ENCODE results near the gene ARAP2.

Gene ARAP2

DNA sequence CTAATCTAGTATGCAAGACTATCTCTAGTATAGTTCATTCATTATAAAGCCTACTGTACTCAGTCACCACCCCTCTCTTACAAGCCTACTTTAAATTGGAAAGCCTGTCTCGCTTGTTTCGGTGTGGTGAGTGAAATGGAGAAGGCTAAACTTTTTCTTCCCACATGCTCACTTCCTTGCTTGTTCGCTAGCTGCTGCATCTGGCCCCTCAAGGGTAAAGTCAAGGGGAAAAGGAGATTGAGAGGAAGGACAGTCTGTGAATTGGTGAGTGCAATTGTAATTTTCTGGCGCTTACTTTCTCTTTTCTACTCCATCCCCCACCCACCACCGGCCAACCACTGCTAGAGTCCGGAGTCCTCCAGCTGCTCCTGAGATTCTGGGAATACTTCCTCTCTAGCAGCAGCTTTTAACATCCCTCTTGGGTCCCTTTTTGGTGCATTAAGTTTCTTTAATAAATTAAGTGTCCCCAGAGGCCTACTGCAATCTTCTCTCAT is 12.1 kb upstream of the ARAP2 start:
- no peak for DNase-seq
- H3K27ac ChIP-seq (ENCODE audit: insufficient read depth, low read length, poor library complexity, severe bottlenecking) = peak overlapping the region; percentile 36
- H3K4me3 ChIP-seq (ENCODE audit: insufficient read depth, low read depth, low read length, poor library complexity, severe bottlenecking) = no peak overlapping the region

GRCh38 chr4:36255577-36255976 is 11.3 kb upstream of the ARAP2 start:
- no peaks in the 10 kb centered on the region for H3K36me3 ChIP-seq (ENCODE audit: control insufficient read depth, insufficient read depth, low read length)
- no peaks in the 10 kb centered on the region for H3K9me3 ChIP-seq (ENCODE audit: control insufficient read depth, low read length)
- no peak overlapping the region for H3K4me3 ChIP-seq (ENCODE audit: insufficient read depth, low read depth, low read length, poor library complexity, severe bottlenecking)
- peak overlapping the region; percentile 36 for H3K27ac ChIP-seq (ENCODE audit: insufficient read depth, low read length, poor library complexity, severe bottlenecking)
- H3K4me1 ChIP-seq (ENCODE audit: control insufficient read depth, insufficient read depth, low read length, poor library complexity, severe bottlenecking) = peaks cover 10% of the 10 kb centered on the region
- peak; percentile 49 to 64 (median 50) for DNase-seq
- H3K27me3 ChIP-seq (replicated peaks; ENCODE audit: control insufficient read depth, insufficient read depth, low read length, poor library complexity, severe bottlenecking) = no peaks in the 10 kb centered on the region

More for the DNA sequence above, 12.1 kb upstream of the ARAP2 start:
- Histone ChIP-seq H3K36me3 (ENCODE audit: control insufficient read depth, insufficient read depth, low read length) (no peaks in the 10 kb centered on the region), H3K9me3 (ENCODE audit: control insufficient read depth, low read length) (no peaks in the 10 kb centered on the region), H3K27me3 (replicated peaks; ENCODE audit: control insufficient read depth, insufficient read depth, low read length, poor library complexity, severe bottlenecking) (no peaks in the 10 kb centered on the region), H3K4me1 (ENCODE audit: control insufficient read depth, insufficient read depth, low read length, poor library complexity, severe bottlenecking) (peaks cover 10% of the 10 kb centered on the region)

- Histone ChIP-seq H3K27me3 (replicated peaks; ENCODE audit: control insufficient read depth, insufficient read depth, low read length, poor library complexity, severe bottlenecking) (no peaks in the 10 kb centered on the region), H3K36me3 (ENCODE audit: control insufficient read depth, insufficient read depth, low read length) (no peaks in the 10 kb centered on the region), H3K9me3 (ENCODE audit: control insufficient read depth, low read length) (no peaks in the 10 kb centered on the region), H3K4me3 (ENCODE audit: insufficient read depth, low read depth, low read length, poor library complexity, severe bottlenecking) (no peak overlapping the region), H3K4me1 (ENCODE audit: control insufficient read depth, insufficient read depth, low read length, poor library complexity, severe bottlenecking) (peaks cover 10% of the 10 kb centered on the region), H3K27ac (ENCODE audit: insufficient read depth, low read length, poor library complexity, severe bottlenecking) (no peak overlapping the region)
- DNase-seq = no peak
Measured at GRCh38 chr4:36254371-36254770, 10.1 kb upstream of the ARAP2 start.

DNA sequence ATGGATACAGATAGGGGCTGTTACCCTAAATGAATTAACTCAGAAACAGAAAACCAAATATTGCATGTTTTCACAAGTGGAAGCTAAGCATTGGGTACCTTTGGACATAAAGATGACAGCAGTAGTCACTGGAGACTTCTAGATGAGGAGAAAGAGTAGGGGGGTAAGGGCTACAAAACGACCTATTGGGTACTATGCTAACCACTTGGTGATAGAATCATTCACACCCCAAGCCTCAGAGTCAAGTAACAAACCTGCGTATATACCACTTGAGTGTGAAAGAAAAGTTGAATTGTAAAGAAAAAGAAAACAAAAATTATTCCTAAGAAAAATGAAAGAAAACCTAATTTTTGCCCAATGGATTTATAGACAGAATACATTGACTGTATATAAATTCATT is 7.7 kb upstream of the ARAP2 start:
- Histone ChIP-seq H3K27ac (ENCODE audit: insufficient read depth, low read length, poor library complexity, severe bottlenecking) (no peak overlapping the region), H3K4me3 (ENCODE audit: insufficient read depth, low read depth, low read length, poor library complexity, severe bottlenecking) (no peak overlapping the region), H3K36me3 (ENCODE audit: control insufficient read depth, insufficient read depth, low read length) (no peaks in the 10 kb centered on the region), H3K9me3 (ENCODE audit: control insufficient read depth, low read length) (no peaks in the 10 kb centered on the region), H3K4me1 (ENCODE audit: control insufficient read depth, insufficient read depth, low read length, poor library complexity, severe bottlenecking) (peaks cover 10% of the 10 kb centered on the region), H3K27me3 (replicated peaks; ENCODE audit: control insufficient read depth, insufficient read depth, low read length, poor library complexity, severe bottlenecking) (no peaks in the 10 kb centered on the region)
- DNase-seq = no peak

DNA sequence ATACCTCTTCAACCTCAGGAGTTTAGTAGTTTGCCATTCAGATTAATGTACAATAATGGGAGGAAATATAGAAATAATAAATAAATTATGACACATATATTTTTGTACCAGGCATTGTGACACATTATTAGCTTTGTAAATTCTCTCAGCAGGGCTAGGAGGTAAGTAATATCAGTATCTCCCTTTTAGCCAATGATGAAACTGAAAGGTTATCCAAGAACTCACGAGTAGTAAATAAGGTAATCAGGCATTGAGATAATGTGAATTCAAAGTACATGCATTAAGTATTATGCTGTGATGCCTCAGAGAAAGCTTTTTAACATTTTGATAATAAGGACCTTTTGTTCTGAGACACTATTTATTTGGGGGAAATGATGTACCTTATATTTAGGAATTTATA is 5.3 kb upstream of the ARAP2 start:
- no peak overlapping the region for H3K27ac ChIP-seq (ENCODE audit: insufficient read depth, low read length, poor library complexity, severe bottlenecking)
- H3K4me1 ChIP-seq (ENCODE audit: control insufficient read depth, insufficient read depth, low read length, poor library complexity, severe bottlenecking) = no peaks in the 10 kb centered on the region
- no peak overlapping the region for H3K4me3 ChIP-seq (ENCODE audit: insufficient read depth, low read depth, low read length, poor library complexity, severe bottlenecking)
- H3K36me3 ChIP-seq (ENCODE audit: control insufficient read depth, insufficient read depth, low read length) = no peaks in the 10 kb centered on the region
- no peaks in the 10 kb centered on the region for H3K27me3 ChIP-seq (replicated peaks; ENCODE audit: control insufficient read depth, insufficient read depth, low read length, poor library complexity, severe bottlenecking)
- no peak for DNase-seq
- no peaks in the 10 kb centered on the region for H3K9me3 ChIP-seq (ENCODE audit: control insufficient read depth, low read length)

GRCh38 chr4:36243355-36244256 is 708 bp downstream of the ARAP2 start:
- DNase-seq = peak in 2 of 3 donors; percentile 5 to 30
- H3K9me3 ChIP-seq (ENCODE audit: control insufficient read depth, low read length) = no peaks in the 10 kb centered on the region
- no peaks in the 10 kb centered on the region for H3K27me3 ChIP-seq (replicated peaks; ENCODE audit: control insufficient read depth, insufficient read depth, low read length, poor library complexity, severe bottlenecking)
- H3K4me3 ChIP-seq (ENCODE audit: insufficient read depth, low read depth, low read length, poor library complexity, severe bottlenecking) = peak overlapping the region; percentile 93
- H3K27ac ChIP-seq (ENCODE audit: insufficient read depth, low read length, poor library complexity, severe bottlenecking) = peak overlapping the region; percentile 92
- peaks cover 10% of the 10 kb centered on the region for H3K4me1 ChIP-seq (ENCODE audit: control insufficient read depth, insufficient read depth, low read length, poor library complexity, severe bottlenecking)
- H3K36me3 ChIP-seq (ENCODE audit: control insufficient read depth, insufficient read depth, low read length) = no peaks in the 10 kb centered on the region

DNA sequence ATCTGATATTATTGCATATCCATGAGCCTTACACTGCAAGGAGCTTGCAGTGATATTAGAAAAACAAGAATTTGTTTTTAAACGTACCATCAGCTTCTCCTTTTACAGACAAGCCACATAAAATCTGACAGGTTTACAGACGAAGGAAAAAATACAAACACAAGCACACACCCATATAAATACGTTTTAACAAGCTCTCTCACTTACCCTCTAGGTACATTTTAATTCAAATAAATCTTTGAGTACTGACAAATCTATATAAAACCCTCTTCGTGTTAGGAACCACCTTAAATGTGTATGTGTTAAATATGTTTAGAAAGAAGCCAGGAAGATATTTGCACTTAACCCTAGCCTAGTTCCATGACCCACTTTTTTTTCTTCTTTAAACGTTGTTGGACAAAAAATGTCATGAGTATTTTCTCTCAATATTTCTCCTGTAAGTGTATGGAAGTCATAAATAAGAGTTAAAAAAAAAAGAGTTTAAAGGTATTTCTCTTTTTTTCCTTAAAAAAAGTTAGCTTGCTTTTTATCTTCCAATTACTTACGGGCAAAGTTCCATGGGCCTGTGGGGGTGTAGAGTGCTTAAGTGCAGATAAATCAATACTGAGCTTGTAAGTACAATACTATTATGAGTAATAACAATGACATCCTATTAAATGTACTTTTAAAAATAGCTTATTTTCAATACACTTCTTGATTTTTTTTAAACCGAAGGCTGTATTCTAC is 1.5 kb downstream of the ARAP2 start:
- Histone ChIP-seq H3K36me3 (ENCODE audit: control insufficient read depth, insufficient read depth, low read length) (no peaks in the 10 kb centered on the region), H3K4me1 (ENCODE audit: control insufficient read depth, insufficient read depth, low read length, poor library complexity, severe bottlenecking) (peaks cover 10% of the 10 kb centered on the region), H3K27me3 (replicated peaks; ENCODE audit: control insufficient read depth, insufficient read depth, low read length, poor library complexity, severe bottlenecking) (no peaks in the 10 kb centered on the region), H3K9me3 (ENCODE audit: control insufficient read depth, low read length) (no peaks in the 10 kb centered on the region), H3K27ac (ENCODE audit: insufficient read depth, low read length, poor library complexity, severe bottlenecking) (peak overlapping the region; percentile 92), H3K4me3 (ENCODE audit: insufficient read depth, low read depth, low read length, poor library complexity, severe bottlenecking) (peak overlapping the region; percentile 93)
- no peak for DNase-seq

GRCh38 chr4:36241771-36242170 is 2.5 kb downstream of the ARAP2 start:
- Histone ChIP-seq H3K27ac (ENCODE audit: insufficient read depth, low read length, poor library complexity, severe bottlenecking) (peak overlapping the region; percentile 92), H3K27me3 (replicated peaks; ENCODE audit: control insufficient read depth, insufficient read depth, low read length, poor library complexity, severe bottlenecking) (no peaks in the 10 kb centered on the region), H3K36me3 (ENCODE audit: control insufficient read depth, insufficient read depth, low read length) (no peaks in the 10 kb centered on the region), H3K4me1 (ENCODE audit: control insufficient read depth, insufficient read depth, low read length, poor library complexity, severe bottlenecking) (peaks cover 10% of the 10 kb centered on the region), H3K4me3 (ENCODE audit: insufficient read depth, low read depth, low read length, poor library complexity, severe bottlenecking) (peak overlapping the region; percentile 93), H3K9me3 (ENCODE audit: control insufficient read depth, low read length) (no peaks in the 10 kb centered on the region)
- DNase-seq = no peak

DNA sequence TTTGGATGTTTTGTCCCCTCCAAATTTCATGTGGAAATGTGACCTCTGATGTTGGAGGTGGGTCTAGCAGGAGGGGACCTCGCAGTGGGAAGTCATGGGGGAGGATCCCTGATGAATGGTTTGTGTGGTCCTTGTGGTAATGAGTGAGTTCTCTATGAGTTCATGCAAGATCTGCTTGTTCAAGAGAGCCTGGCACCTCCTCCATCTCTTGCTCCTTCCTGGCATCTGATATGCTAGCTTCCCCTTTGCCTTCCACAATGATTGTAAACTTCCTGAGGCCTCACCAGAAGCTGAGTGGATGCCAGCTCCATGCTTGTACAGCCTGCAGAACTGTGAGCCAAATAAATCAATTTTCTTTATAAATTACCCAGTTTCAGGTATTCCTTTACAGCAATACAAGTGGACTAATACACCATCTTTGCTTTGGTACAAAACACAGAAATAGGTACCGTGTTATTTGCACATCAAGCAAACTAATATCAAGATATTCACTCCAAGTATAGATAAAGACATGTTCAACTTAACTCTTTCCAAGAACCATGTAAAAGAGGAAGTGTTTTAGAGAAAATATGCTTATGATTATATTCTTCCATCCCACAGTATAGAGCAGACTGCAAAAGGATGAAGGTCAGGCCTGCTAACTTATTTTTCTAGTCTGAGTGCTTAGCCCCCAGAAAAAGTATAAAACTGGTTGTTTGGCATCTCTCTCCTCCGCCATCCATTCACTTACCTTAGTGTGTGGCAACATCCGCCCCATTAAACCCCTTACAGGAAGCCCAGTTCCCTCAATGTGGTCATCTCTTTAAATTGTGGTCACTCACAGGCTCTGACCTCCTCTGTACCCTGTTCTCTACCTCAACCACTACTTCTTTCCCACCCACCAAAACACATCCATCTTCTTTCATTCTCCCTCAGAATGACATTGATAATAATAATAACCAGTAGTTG is 6.7 kb downstream of the ARAP2 start:
- Histone ChIP-seq H3K4me3 (ENCODE audit: insufficient read depth, low read depth, low read length, poor library complexity, severe bottlenecking) (no peak overlapping the region), H3K27me3 (replicated peaks; ENCODE audit: control insufficient read depth, insufficient read depth, low read length, poor library complexity, severe bottlenecking) (no peaks in the 10 kb centered on the region), H3K4me1 (ENCODE audit: control insufficient read depth, insufficient read depth, low read length, poor library complexity, severe bottlenecking) (peaks cover 10% of the 10 kb centered on the region), H3K36me3 (ENCODE audit: control insufficient read depth, insufficient read depth, low read length) (no peaks in the 10 kb centered on the region), H3K27ac (ENCODE audit: insufficient read depth, low read length, poor library complexity, severe bottlenecking) (no peak overlapping the region), H3K9me3 (ENCODE audit: control insufficient read depth, low read length) (no peaks in the 10 kb centered on the region)
- DNase-seq = no peak
